ENCODE data around the gene AS3MT. TPM values are rescaled to one million over a fixed set of nuclear protein-coding genes. Genes with fewer than 3 reads are reported as not detected.

The AS3MT gene
- total and polyA plus RNA-seq, 2 of the 8 experiments (the other 6 are each of a cell fraction or from before 2014, with no cell fraction given): 5.8 to 10.3 TPM

- Histone ChIP-seq H3K27me3 (replicated peaks in 1 of 4; ENCODE audit: control insufficient read depth in 3 of 4, extremely low read depth in 1 of 4, insufficient read depth in 3 of 4, low read length in 3 of 4) (peaks cover 0 to 12% (median 11%) of the 10 kb centered on the region in 4 experiments; a peak in 5 of 7 replicates), H3K18ac (ENCODE audit: extremely low read depth, low read length) (peak overlapping the region; percentile 19; the same call in 1 of the 2 replicates), H3K14ac (ENCODE audit: insufficient read length) (no peak overlapping the region), H4K91ac (replicated peaks; ENCODE audit: insufficient read length, low read length) (no peak overlapping the region), H3K79me1 (ENCODE audit: low read depth, low read length) (no peaks in the 10 kb centered on the region), H3K23ac (ENCODE audit: insufficient read length) (no peak overlapping the region), H3K9ac (replicated peaks in 1 of 4; ENCODE audit: extremely low read depth in 1 of 4, low read depth in 3 of 4, low read length in 3 of 4) (peak overlapping the region in 3 of 4 experiments; percentile 70 to 90 (median 88); a peak in 6 of 7 replicates), H3K9me3 (ENCODE audit: insufficient read depth in 2 of 2, low read depth in 1 of 2, low read length in 1 of 2) (no peaks in the 10 kb centered on the region), H3K4me1 (replicated peaks in 1 of 4; ENCODE audit: control insufficient read depth in 3 of 4, insufficient read depth in 4 of 4, low read length in 3 of 4) (peaks cover 3 to 10% (median 7%) of the 10 kb centered on the region in 4 experiments; a peak in 6 of 7 replicates), H2BK12ac (ENCODE audit: low read depth, low read length) (peak overlapping the region; percentile 96; the same call in 1 of the 2 replicates), H4K8ac (ENCODE audit: extremely low read depth, insufficient read depth, low read length) (peak overlapping the region; percentile 28), H3K23me2 (ENCODE audit: low read depth, low read length) (peaks cover 15% of the 10 kb centered on the region), H3K27ac (ENCODE audit: low read depth, low read length) (no peak overlapping the region), H3K4ac (replicated peaks; ENCODE audit: insufficient read length, low read depth, low read length) (no peak overlapping the region), H2AK5ac (ENCODE audit: low read depth, low read length) (no peak overlapping the region), H2BK120ac (replicated peaks; ENCODE audit: low read depth, low read length) (no peak overlapping the region), H3K36me3 (ENCODE audit: control insufficient read depth in 2 of 4, insufficient read depth in 4 of 4, low read length in 3 of 4) (no peaks in the 10 kb centered on the region), H4K5ac (ENCODE audit: insufficient read length, low read depth, low read length) (no peak overlapping the region), H2BK15ac (ENCODE audit: low read length) (peak overlapping the region; percentile 93; the same call in 1 of the 2 replicates), H4K20me1 (replicated peaks in 1 of 2; ENCODE audit: control insufficient read depth in 1 of 2, insufficient read depth in 2 of 2, low read length in 2 of 2) (peaks cover 8% of the 10 kb centered on the region in 2 experiments), H3K79me2 (ENCODE audit: control insufficient read depth in 1 of 2, insufficient read depth in 2 of 2, low read length in 2 of 2) (peaks cover 0 to 45% of the 10 kb centered on the region in 2 experiments; a peak in 2 of 4 replicates), H3K4me3 (ENCODE audit: extremely low read depth in 1 of 4, insufficient read depth in 2 of 4, low read depth in 3 of 4, low read length in 4 of 4) (peak overlapping the region; percentile 89 to 96 (median 92)), H2BK20ac (ENCODE audit: low read length) (no peak overlapping the region), H3K56ac (replicated peaks; ENCODE audit: insufficient read length, low read depth, low read length) (peak overlapping the region; percentile 48), H3K4me2 (ENCODE audit: insufficient read depth in 1 of 2, low read depth in 2 of 2, low read length in 2 of 2) (peak overlapping the region; percentile 91 to 100), H2BK5ac (ENCODE audit: low read depth, low read length) (peak overlapping the region; percentile 98; the same call in 1 of the 2 replicates), H2AFZ (ENCODE audit: low read length) (no peak overlapping the region; the same call in 1 of the 2 replicates)
- no peak for TF ChIP-seq SAP30 (IDR thresholded peaks at IDR 0.05; ENCODE audit: insufficient read depth, insufficient replicate concordance, low read length)
- TF ChIP-seq KDM4A (IDR thresholded peaks at IDR 0.05; ENCODE audit: low read depth, low read length, severe bottlenecking): peak; percentile 13
- no peak for TF ChIP-seq TEAD4 (IDR thresholded peaks at IDR 0.05; ENCODE audit: low read depth, low read length)
- ChIA-PET POLR2A (ENCODE audit: partially characterized antibody) (interaction anchor here (0.9 to 3.8 kb wide), 11 partner anchors 11 to 274 kb away, joined by 3 to 22 read pairs (median 3); partner anchors contain the start of gene NT5C2), CTCF (ENCODE audit: partially characterized antibody) (interaction anchor here (1.1 to 11.2 kb wide), 10 partner anchors 21 to 205 kb away, joined by 3 to 137 read pairs (median 6); partner anchors contain the start of genes ARL3, SFXN2 and WBP1L)
- FAIRE-seq: no peak
- no peak for DNase-seq (ENCODE audit: low read depth in 1 of 2, low spot score in 2 of 2)
- WGBS, 2 experiments (ENCODE audit: extremely low coverage in 1 of 2, insufficient coverage in 1 of 2, insufficient read length in 1 of 2, insufficient replicate concordance in 2 of 2, low coverage in 1 of 2, low lambda C conversion rate in 2 of 2, missing lambda C conversion rate in 1 of 2): 1% methylated on average over 40 of the region's 49 CpGs; no CpG with 5 or more reads in 1 of the 2 experiments
Measured at GRCh38 chr10:102918817-102919245, 49.6 kb downstream of the AS3MT start.

Measured in H1 (cell line).